ENCODE measurements around the gene WDR87.
A peak's percentile ranks its signal among the peaks of the same experiment; 100 is the strongest.
"Not testable (repeated sequence)": the region's sequence is repeated elsewhere in the genome, so short reads cannot be mapped to it uniquely, and the experiment has no call there.

Gene WDR87

GRCh38 chr19:37930416-37930815 lies 24.0 kb upstream of the WDR87 start:
- DNase-seq (ENCODE audit: low read depth in 2 of 2), result no peak

GRCh38 chr19:37929355-37929923 lies 23.0 kb upstream of the WDR87 start:
- no peak for DNase-seq (ENCODE audit: low read depth in 2 of 2)

- no peak for DNase-seq (ENCODE audit: low read depth in 2 of 2)
Measured at GRCh38 chr19:37928527-37929286, 22.3 kb upstream of the WDR87 start.

GRCh38 chr19:37926711-37927110 lies 20.3 kb upstream of the WDR87 start:
- no peak for DNase-seq (ENCODE audit: low read depth in 2 of 2)

GRCh38 chr19:37926255-37926654 lies 19.9 kb upstream of the WDR87 start:
- no peak for DNase-seq (ENCODE audit: low read depth in 2 of 2)

GRCh38 chr19:37925212-37925611 lies 18.8 kb upstream of the WDR87 start:
- no peak for DNase-seq (ENCODE audit: low read depth in 2 of 2)

GRCh38 chr19:37924573-37924972 lies 18.2 kb upstream of the WDR87 start:
- DNase-seq (ENCODE audit: low read depth in 2 of 2), result not testable (repeated sequence)

- no peak for DNase-seq (ENCODE audit: low read depth in 2 of 2)
Measured at GRCh38 chr19:37920591-37921450, 14.4 kb upstream of the WDR87 start.

GRCh38 chr19:37914908-37915307 lies 8.5 kb upstream of the WDR87 start:
- no peak for DNase-seq (ENCODE audit: low read depth in 2 of 2)

GRCh38 chr19:37909661-37910199 lies 3.3 kb upstream of the WDR87 start:
- no peak for DNase-seq (ENCODE audit: low read depth in 2 of 2)

- DNase-seq (ENCODE audit: low read depth in 2 of 2), result no peak
Measured at GRCh38 chr19:37907735-37908455, 1.5 kb upstream of the WDR87 start.

GRCh38 chr19:37906869-37907734 lies 708 bp upstream of the WDR87 start, which contains the start of gene SIPA1L3:
SIPA1L3 (plus strand) TSS chr19:37907208; CDS start chr19:38081566, 174,358 bp downstream.
- peak; percentile 72 to 81 for DNase-seq (ENCODE audit: low read depth in 2 of 2)

- DNase-seq (ENCODE audit: low read depth in 2 of 2), result no peak
Measured at GRCh38 chr19:37903096-37903495, 3.3 kb downstream of the WDR87 start.

GRCh38 chr19:37902668-37903067 lies 3.7 kb downstream of the WDR87 start:
- peak; percentile 63 to 69 for DNase-seq (ENCODE audit: low read depth in 2 of 2)

- no peak for DNase-seq (ENCODE audit: low read depth in 2 of 2)
Measured at GRCh38 chr19:37899966-37900365, 6.4 kb downstream of the WDR87 start.

- DNase-seq (ENCODE audit: low read depth in 2 of 2), result no peak
Measured at GRCh38 chr19:37899453-37899852, 6.9 kb downstream of the WDR87 start.

- DNase-seq (ENCODE audit: low read depth in 2 of 2), result no peak
Measured at GRCh38 chr19:37896180-37896579, 10.2 kb downstream of the WDR87 start.

GRCh38 chr19:37893845-37894575 lies 12.4 kb downstream of the WDR87 start:
- no peak for DNase-seq (ENCODE audit: low read depth in 2 of 2)

- DNase-seq (ENCODE audit: low read depth in 2 of 2), result no peak
Measured at GRCh38 chr19:37886571-37886970, 19.8 kb downstream of the WDR87 start.

- no peak for DNase-seq (ENCODE audit: low read depth in 2 of 2)
Measured at GRCh38 chr19:37885392-37885791, 21.0 kb downstream of the WDR87 start.
